GM21360 (cell line): ENCODE measurements around the gene TTC39B.

Experiments
- ATAC-seq: cut with Tn5 transposase; IDR thresholded peaks from one replicate; pipeline ENCODE4 v1.9.1; 2021; ENCODE audit warnings: mild to moderate bottlenecking, moderate library complexity; ENCODE audit not compliant: unreplicated experiment

Gene TTC39B

DNA sequence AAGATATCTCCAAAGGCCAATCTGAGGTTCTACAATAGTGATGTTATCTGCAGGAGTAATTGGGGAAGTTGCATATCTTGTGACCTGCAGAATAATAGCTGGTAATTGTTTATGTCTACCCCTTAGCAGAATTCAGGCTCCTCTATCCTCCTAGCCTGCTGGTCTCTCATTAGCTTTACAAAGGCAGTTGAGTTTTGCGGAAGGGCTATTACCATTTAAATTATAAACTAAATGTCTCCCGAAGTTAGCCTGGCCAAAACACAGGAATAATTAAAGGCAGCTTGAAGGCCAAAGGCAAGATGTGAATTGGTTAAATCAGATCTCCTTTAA, 168.7 kb downstream of the TTC39B start:
- no peak for ATAC-seq

DNA sequence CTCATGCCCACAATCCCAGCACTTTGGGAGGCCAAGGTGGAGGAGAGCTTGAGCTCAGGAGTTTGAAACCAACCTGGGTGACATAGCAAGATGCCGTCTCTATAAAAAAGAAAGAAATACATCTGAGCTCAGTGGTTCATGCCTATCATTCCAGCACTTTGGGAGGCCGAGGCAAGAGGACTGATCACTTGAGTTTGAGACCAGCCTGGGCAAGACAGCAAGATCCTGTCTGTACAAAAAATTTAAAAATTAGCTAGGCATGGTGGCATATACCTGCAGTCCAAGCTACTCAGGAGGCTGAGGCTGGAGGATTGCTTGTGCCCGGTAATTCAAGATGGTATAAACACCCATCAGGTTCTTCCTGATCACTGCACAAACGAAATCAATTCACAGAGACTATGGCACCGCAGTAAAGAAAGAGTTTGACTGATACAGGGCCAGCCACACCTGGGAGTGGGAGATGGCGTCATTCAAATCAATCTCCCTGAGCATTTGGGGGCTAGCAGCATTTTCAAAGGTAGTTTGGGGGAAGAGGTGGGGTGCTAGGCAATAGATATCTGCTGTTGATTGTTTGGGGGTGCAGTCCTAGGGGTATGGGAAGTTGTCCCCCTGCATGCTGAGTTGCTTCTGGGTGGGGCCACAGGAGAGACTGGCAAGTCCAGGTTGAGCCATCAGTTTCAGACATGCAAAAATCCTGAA, 169.2 kb downstream of the TTC39B start:
- ATAC-seq, result no peak

DNA sequence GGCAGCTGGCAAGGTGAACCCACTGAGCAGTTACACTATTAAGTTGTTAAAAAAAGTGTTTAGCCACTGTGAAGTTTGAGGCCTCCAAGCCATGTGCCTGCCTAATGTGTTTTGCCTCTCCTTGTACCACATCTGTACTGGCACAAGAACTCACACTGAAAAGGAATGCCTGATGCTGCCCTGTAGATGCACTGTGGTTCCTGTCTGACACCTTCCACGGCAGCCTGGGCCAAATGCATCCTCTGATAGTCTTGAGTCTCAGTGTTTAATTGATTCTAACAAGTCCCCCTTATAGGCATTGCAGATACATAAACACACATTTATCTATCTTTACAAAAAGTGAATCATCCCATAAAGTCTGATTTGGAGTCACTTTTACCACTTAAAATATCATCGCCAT, 169.9 kb downstream of the TTC39B start:
- ATAC-seq, result no peak

DNA sequence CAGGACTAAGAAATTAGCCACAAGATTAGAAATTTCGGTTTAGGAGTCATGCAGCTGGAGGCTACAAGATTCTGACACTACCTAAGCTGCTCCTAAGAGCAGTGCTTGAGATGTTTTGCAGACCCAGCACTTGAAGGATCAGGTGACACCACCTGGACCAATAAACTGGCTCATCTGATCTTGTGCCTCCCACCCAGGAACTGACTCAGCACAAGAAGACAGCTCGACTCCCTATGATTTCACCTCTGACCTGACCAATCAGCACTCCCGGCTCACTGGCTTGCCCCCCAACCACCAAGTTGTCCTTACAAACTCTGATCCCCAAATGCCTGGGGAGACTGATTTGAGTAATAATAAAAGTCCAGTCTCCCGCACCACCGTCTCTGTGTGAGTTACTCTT, 170.4 kb downstream of the TTC39B start:
- ATAC-seq, result no peak

DNA sequence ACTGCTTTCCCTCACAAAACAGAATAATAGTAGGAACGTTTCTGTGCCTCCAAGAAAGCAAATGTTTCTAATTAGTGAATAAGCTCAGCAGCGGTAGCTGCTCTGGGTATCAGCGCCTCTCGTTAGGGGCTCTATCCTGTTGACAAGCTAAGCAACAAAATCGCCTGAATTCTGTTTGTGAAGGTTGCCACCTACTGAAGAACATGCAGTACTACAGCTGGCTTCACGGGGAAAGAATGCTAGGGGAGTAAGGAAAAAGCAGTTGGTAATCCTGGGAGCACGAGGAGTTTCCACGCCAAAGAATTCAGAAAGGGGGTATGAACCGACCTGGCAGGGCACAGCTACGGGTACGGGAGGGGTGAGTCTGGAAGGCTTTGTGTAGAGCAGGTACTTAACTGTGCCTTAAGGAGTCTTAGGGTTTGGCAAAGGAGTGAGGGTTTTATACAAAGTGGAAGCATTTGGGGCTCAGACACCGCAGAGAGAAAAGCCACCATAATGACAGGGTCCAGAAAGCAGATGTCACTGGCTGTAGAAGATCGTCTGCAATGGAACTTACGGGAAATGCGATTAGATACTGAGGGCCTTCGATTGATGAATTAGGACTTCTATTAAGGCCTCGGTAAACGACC, 171.7 kb downstream of the TTC39B start:
- peak; percentile 93 for ATAC-seq

DNA sequence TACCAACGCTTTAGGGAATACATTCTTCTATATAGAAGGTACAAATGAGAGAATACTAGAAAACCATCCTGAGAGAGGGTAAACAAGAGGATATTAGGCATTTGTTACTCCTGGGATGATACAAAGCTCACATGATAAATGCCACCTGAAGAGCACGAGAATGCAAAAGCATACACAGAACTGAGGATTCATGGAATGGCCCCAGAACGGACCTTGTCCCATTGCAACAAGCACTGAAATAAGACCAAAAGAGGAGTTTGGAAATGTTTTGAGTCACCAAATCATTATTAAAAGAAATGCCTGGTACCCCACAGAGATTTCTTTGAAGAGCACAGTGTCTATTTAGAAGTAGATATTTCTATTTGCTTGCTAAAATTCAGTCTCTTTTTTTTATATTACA, 173.5 kb downstream of the TTC39B start:
- ATAC-seq, result no peak

DNA sequence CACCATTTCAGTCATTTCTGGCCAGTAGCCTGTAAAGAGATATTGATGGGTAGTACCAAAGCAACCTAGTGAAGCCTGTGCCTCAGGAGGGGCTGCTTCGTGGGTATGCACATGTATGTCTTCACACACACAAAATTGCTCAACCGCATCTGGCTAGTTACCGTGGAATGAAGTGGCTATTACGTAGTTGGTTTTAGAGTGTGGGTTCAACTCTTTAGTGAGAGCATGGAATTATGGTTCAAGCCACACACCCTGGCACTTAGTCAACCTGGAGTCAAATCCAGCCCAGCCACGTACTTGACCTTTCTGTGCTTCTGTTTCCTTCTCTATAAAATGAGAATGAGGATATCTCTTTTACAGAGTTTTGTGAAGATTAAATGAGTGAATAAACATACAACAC, 174.9 kb downstream of the TTC39B start:
- ATAC-seq, result no peak

DNA sequence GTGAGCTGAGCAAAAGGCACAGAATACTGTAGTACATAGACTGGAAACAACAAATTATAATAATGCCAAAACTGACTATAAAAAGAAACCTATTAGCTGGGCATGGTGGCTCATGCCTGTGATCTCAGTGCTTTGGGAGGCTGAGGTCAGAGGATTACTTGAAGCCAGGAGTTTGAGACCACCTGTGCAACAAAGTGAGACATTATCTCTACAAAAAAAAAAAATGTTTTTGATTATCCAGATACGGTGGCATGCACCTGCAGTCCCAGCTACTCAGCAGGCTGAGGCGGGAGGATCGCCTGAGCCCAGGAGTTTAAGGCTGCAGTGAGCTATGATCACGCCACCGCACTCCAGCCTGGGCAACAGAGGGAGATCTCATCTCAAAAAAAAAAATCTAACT, 175.9 kb downstream of the TTC39B start:
- no peak for ATAC-seq

DNA sequence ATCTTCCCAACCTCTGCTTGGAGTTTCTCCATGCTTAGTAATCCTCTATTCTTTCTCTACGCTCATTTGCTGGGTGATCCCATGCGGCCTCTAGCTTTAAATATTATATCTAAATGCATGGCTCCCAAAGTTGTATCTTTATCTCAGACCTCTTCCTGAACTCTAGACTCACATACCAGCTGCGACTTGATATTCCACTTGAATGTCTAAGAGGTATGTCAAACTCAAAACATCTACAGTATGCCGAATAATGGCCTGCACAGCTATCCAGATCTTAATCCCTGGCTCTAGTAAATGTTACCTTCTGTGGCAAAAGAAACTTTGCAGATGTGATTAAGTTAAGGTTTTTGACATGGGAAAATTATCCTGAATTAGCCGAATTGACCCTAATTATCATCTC, 179.2 kb downstream of the TTC39B start:
- ATAC-seq, result no peak

DNA sequence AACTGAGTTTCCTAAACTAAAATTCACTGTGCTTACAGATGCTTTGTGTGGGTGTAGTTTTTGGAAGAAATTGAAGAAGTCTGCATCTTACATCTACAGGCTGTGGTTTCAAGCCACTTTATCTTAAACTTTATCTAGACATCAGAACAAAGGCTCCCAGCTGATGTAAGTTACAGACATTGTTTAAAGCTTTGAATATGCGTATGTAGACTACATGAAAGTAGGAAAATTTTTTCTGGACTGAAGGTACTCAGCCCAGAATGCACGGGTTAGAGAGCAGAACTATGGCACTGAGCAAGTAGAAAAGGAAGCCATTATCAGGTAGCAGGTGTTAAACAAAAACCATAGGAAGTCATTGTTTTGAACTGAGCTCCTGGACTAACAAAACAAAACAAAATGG, 185.4 kb downstream of the TTC39B start:
- ATAC-seq, result no peak

DNA sequence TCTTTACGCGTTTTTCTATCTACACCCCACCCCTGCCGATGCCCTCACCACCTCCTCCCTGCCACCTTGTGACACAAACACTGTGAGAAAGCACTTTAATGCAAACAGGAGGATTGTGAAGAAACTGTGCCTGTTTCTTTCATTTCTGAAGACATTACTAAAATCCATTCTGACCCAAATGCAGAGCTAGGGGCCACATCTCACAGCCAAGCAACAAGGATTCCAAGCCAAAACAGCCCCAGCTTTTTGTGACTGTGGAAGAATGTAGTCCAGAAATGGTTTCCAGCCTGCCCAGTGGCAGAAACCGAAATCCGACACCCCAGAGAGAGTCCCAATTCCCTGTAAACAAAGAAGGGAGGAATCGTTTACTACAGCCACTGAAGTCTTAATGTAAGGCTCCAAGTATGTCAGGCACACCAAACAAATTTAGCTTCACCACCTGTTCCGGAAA, 190.9 kb downstream of the TTC39B start:
- no peak for ATAC-seq

DNA sequence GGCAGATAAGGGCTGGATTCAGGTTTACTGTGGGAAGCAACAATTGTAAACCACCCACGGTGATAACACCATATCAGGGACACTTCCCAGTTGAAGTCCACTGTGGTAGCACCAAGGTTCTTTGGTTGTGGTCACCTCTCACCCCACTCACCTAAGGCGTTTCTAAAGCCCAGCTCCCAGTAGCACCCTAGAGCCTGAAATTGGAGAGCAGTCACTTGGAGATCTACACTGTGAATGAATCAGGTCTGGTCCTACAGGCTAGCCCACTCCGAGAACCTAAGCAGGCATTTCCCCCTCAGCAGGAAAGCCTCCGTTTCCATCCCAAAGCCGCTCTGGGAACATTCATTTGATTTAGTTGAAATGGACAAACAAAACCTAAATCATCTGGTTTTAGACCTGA, 191.3 kb downstream of the TTC39B start:
- no peak for ATAC-seq

DNA sequence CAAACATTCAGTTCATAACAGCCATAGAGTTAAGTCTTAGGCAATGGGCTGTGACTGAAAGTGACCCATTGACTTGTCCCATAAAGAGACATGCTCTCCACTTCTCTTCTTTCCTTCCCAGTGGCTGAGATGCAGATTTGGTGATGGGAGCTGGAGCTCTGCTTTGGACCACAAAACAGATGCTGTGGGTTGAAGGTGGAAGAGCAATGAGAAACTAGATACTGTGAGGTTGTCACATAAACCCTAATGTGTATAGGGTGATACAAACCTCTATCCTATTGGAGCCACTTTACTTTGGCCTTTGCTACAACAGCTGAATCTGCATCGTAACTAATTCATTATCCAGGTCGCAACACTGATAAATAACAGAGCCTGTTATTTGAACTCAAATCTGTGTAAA, 192.0 kb downstream of the TTC39B start:
- no peak for ATAC-seq
